ENCODE results near the gene MACROD2. TPM values are rescaled to one million over a fixed set of nuclear protein-coding genes. Genes with fewer than 3 reads are reported as not detected.

The MACROD2 gene
- total RNA-seq, 6 experiments from 2014 or later: 0.05 to 0.57 (median 0.11) TPM; not detected in 1

GRCh38 chr20:15296422-15296821, 1301.1 kb downstream of the MACROD2 start:
- H3K4me3 Mint-ChIP-seq: no peak overlapping the region
- no peaks in the 10 kb centered on the region for H3K4me1 Mint-ChIP-seq (ENCODE audit: low read depth)
- H3K9me3 Mint-ChIP-seq: peaks cover 55% of the 10 kb centered on the region
- H3K27ac Mint-ChIP-seq: no peak overlapping the region
- TF ChIP-seq CTCF (IDR thresholded peaks at IDR 0.05): no peak
- DNase-seq: no peak
- peaks cover 2% of the 10 kb centered on the region for H3K27me3 Mint-ChIP-seq (ENCODE audit: insufficient read depth)
- H3K36me3 Mint-ChIP-seq (ENCODE audit: low read depth): no peaks in the 10 kb centered on the region

DNA sequence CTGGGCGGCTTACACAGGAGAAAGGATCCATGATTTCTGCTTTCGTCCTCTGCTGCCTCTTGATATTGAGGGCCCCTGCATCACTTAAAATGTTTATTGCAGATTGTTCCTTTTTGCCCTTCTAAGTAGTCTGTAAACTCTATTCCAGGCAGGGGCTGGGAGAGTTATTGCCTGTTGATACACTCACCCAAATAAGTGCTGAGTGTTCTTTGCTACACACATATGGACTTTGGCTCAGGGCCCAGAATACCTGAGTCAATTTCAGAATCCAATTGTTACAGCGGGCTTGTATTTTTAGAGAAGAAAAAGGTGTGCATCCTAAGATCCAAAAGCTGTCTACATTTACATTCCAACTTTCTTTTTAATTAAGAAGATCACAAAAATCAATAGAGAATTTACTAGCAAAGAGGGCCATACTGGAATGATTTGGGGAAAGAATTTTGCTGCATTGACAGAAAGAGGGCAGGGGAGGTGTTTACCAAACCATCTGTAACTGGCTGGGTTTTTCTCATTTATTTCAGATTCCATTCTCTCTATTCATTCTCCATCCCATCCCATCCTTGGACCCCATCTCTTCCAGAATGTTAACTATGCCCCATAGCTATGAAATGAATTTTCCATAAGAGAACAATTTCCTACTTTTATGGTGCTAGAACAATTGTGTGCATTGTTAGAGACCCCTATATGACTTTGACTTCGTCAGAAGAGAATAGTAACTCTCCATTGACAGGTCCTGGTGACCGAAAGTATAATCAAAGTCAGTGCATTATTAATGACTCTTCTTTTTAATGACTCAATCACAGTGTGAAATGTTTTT, 1302.0 kb downstream of the MACROD2 start:
- Mint-ChIP-seq H3K27ac (no peak overlapping the region), H3K4me3 (no peak overlapping the region)
- no peak for TF ChIP-seq CTCF (IDR thresholded peaks at IDR 0.05)

GRCh38 chr20:15302075-15302474, 1306.8 kb downstream of the MACROD2 start:
- no peak for DNase-seq
- no peak overlapping the region for H3K4me3 Mint-ChIP-seq
- no peak overlapping the region for H3K27ac Mint-ChIP-seq
- no peaks in the 10 kb centered on the region; the same call in 1 of the 2 replicates for H3K27me3 Mint-ChIP-seq (ENCODE audit: insufficient read depth)
- H3K4me1 Mint-ChIP-seq (ENCODE audit: low read depth): no peaks in the 10 kb centered on the region
- no peak for TF ChIP-seq CTCF (IDR thresholded peaks at IDR 0.05)
- no peaks in the 10 kb centered on the region; the same call in 1 of the 2 replicates for H3K36me3 Mint-ChIP-seq (ENCODE audit: low read depth)
- H3K9me3 Mint-ChIP-seq: peaks cover 69% of the 10 kb centered on the region

More for the DNA sequence above, 1302.0 kb downstream of the MACROD2 start:
- no peaks in the 10 kb centered on the region for H3K4me1 Mint-ChIP-seq (ENCODE audit: low read depth)
- no peaks in the 10 kb centered on the region for H3K36me3 Mint-ChIP-seq (ENCODE audit: low read depth)
- peaks cover 57% of the 10 kb centered on the region for H3K9me3 Mint-ChIP-seq
- no peak for DNase-seq
- peaks cover 2% of the 10 kb centered on the region for H3K27me3 Mint-ChIP-seq (ENCODE audit: insufficient read depth)

- peaks cover 36% of the 10 kb centered on the region for H3K9me3 Mint-ChIP-seq
- no peaks in the 10 kb centered on the region for H3K4me1 Mint-ChIP-seq (ENCODE audit: low read depth)
- DNase-seq: no peak
- H3K27me3 Mint-ChIP-seq (ENCODE audit: insufficient read depth): no peaks in the 10 kb centered on the region; the same call in 1 of the 2 replicates
- no peaks in the 10 kb centered on the region for H3K36me3 Mint-ChIP-seq (ENCODE audit: low read depth)
- no peak for TF ChIP-seq CTCF (IDR thresholded peaks at IDR 0.05)
- H3K4me3 Mint-ChIP-seq: no peak overlapping the region
- H3K27ac Mint-ChIP-seq: no peak overlapping the region
Observed at GRCh38 chr20:15310361-15310760, 1315.0 kb downstream of the MACROD2 start.

DNA sequence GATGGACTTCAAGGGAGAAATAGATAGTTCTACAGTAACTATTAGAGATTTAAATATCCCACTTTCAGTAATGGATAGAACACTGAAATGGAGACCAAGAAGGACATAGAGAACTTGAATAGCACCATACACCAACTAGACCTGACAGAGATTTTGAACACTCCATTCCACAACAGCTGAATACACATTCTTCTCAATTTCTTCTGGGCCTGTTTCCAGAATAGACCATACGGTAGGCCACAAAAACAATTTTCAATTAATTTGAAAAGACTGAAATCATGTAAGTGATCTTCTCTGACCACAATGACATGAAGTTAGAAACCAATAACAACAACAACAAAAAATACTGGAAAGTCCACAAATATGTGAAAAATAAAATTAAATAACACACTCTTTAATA, 1321.2 kb downstream of the MACROD2 start:
- no peak for DNase-seq
- H3K4me3 Mint-ChIP-seq: no peak overlapping the region
- H3K9me3 Mint-ChIP-seq: peaks cover 45% of the 10 kb centered on the region
- no peaks in the 10 kb centered on the region; the same call in 1 of the 2 replicates for H3K27me3 Mint-ChIP-seq (ENCODE audit: insufficient read depth)
- H3K4me1 Mint-ChIP-seq (ENCODE audit: low read depth): no peaks in the 10 kb centered on the region
- TF ChIP-seq CTCF (IDR thresholded peaks at IDR 0.05): no peak
- H3K36me3 Mint-ChIP-seq (ENCODE audit: low read depth): no peaks in the 10 kb centered on the region
- no peak overlapping the region for H3K27ac Mint-ChIP-seq
